NOMO-1 treated with dmso at 0.1 percent for 144 hours (cell line): ENCODE data around the gene ARFGEF2.
"Not testable (repeated sequence)": the region's sequence is repeated elsewhere in the genome, so short reads cannot be mapped to it uniquely, and the experiment has no call there.

Source experiments
- DNase-seq: peaks from one replicate; lab custom pipeline; 2025; ENCODE audit not compliant: unreplicated experiment; lab: John Stamatoyannopoulos, UW

ARFGEF2 gene

GRCh38 chr20:49054056-49054643 is 132.6 kb downstream of the ARFGEF2 start:
- DNase-seq: no peak

GRCh38 chr20:49063279-49063678 is 141.8 kb downstream of the ARFGEF2 start:
- no peak for DNase-seq

- no peak for DNase-seq
These were observed 153.0 kb downstream of the ARFGEF2 start for GRCh38 chr20:49074521-49074920.

GRCh38 chr20:49078310-49078709 is 156.8 kb downstream of the ARFGEF2 start:
- DNase-seq: no peak

GRCh38 chr20:49082295-49082694 is 160.8 kb downstream of the ARFGEF2 start:
- not testable (repeated sequence) for DNase-seq
